Muscle layer of colon (tissue), 2 donors: ENCODE results near the gene PRCC.

Source experiments
- H3K27ac ChIP-seq: one replicate; pipeline ENCODE4 v1.7.0; 2013; ENCODE audit warnings: low read depth, mild to moderate bottlenecking, low read length, moderate library complexity
- H3K27me3 ChIP-seq, 2 donors: one replicate each; pipeline ENCODE4 v1.7.0; 2013; ENCODE audit warnings: low read length in 2 of 2, mild to moderate bottlenecking in 2 of 2; ENCODE audit not compliant: insufficient read depth in 2 of 2, control insufficient read depth in 1 of 2
- H3K36me3 ChIP-seq: one replicate; pipeline ENCODE4 v1.7.0; 2013; ENCODE audit warnings: mild to moderate bottlenecking, low read length; ENCODE audit not compliant: insufficient read depth
- H3K4me1 ChIP-seq: one replicate; pipeline ENCODE4 v1.7.0; 2013; ENCODE audit warnings: mild to moderate bottlenecking, low read length; ENCODE audit not compliant: insufficient read depth
- H3K4me3 ChIP-seq, 2 donors: one replicate each; pipeline ENCODE4 v1.7.0; 2013; ENCODE audit warnings: low read length in 2 of 2, low read depth in 1 of 2, mild to moderate bottlenecking in 1 of 2, moderate library complexity in 1 of 2
- H3K9ac ChIP-seq: one replicate; pipeline ENCODE4 v1.7.0; 2013; ENCODE audit warnings: low read length
- H3K9me3 ChIP-seq: one replicate; pipeline ENCODE4 v1.7.0; 2013; ENCODE audit warnings: mild to moderate bottlenecking, low read length
- donor health status: abdominal sarcoma.
- donor health status: Adenocarcinoma of cecum.

The PRCC gene

DNA sequence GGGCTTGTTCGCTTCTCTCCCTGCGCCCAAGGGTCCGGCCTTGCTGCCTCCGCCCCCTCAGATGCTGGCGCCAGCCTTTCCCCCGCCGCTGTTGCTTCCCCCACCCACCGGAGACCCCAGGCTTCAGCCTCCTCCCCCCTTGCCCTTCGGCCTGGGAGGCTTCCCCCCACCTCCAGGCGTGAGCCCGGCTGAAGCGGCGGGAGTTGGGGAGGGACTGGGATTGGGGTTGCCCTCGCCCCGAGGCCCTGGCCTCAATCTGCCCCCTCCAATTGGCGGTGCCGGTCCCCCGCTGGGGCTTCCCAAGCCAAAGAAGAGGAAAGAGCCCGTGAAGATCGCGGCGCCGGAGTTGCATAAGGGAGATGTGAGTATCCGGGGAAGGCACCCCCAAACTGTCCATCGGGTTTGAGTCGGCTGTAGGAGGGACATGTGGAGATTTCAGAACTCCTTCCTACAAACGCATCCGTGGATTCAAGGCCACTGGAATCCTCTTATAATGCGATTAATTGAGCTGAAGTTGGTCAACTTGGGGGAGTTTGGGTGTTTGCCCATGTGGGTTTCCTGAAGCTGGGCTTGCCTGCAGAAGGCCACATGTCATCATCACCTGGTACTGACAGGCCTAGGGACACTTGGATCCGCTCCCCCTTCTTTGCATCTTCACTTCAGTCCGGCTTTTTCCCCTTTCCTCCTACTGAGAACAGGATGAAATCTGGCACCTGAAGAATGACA lies 707 bp downstream of the PRCC start:
- Histone ChIP-seq H3K4me1 (peaks cover 46% of the 10 kb centered on the region), H3K9ac (peak overlapping the region; percentile 95), H3K36me3 (peaks cover 10% of the 10 kb centered on the region), H3K27me3 (no peaks in the 10 kb centered on the region), H3K27ac (peak overlapping the region; percentile 62), H3K4me3 (peak overlapping the region; percentile 75 to 96), H3K9me3 (no peaks in the 10 kb centered on the region)

DNA sequence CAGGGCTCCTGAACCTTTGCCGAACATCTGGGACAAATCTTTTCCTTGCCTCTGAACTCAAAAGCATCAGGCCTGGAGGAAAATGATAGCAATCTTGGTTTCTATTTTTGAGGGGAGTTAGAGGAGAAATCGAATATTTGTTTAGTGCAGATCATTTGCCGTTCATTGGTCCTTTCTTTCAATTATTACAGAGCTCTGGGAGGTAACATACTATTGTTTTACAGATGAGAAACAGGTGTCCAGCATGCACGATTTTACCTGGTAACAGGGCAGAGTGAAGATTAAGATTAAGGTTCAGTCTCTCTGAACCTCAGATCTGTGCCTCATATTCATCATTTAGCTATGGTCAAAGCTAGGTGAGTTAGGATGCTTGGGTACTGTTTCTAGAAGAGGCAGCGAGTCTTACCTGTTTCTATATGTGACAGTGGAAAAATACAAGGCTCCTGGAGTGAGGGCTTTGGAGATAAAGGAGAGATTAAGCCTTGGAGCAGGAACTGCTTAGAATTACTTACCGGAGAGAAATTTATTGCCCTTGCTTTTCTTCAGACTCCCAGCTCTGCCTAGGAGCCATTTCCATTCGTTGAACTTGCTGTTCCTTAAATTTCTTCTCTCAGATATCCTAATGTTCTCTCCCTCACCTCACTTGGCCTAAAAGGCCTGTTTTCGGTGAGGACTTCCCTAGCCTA lies 1.4 kb downstream of the PRCC start:
- H3K9me3 ChIP-seq, result no peaks in the 10 kb centered on the region
- peak overlapping the region; percentile 95 for H3K9ac ChIP-seq
- no peak overlapping the region for H3K27ac ChIP-seq
- peaks cover 50% of the 10 kb centered on the region for H3K4me1 ChIP-seq
- H3K36me3 ChIP-seq, result peaks cover 10% of the 10 kb centered on the region
- H3K27me3 ChIP-seq, result no peaks in the 10 kb centered on the region
- H3K4me3 ChIP-seq, result peak overlapping the region; percentile 75 to 96

DNA sequence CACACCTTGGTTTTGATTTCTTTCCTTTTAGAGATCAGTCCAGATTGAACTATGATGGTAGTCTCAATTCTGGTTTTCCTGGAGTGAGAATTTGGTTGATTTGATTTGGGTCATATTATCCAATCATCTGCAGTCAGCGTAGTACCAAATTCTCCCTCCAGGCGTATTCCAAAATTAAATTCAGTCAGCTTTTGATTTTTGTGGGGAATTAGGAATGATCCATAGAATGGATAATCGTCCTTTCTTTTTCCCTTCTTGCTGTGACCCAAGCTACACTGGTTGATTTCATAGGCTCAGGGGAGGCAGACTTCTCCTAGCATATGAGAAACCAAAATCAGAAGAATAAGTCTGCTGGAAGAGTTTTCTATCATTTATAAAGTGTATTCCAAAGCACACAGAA lies 4.9 kb downstream of the PRCC start:
- no peak overlapping the region for H3K27ac ChIP-seq
- H3K9ac ChIP-seq, result no peak overlapping the region
- no peaks in the 10 kb centered on the region for H3K9me3 ChIP-seq
- H3K27me3 ChIP-seq, result no peaks in the 10 kb centered on the region
- H3K4me3 ChIP-seq, result no peak overlapping the region
- peaks cover 41% of the 10 kb centered on the region for H3K4me1 ChIP-seq
- peaks cover 10% of the 10 kb centered on the region for H3K36me3 ChIP-seq

DNA sequence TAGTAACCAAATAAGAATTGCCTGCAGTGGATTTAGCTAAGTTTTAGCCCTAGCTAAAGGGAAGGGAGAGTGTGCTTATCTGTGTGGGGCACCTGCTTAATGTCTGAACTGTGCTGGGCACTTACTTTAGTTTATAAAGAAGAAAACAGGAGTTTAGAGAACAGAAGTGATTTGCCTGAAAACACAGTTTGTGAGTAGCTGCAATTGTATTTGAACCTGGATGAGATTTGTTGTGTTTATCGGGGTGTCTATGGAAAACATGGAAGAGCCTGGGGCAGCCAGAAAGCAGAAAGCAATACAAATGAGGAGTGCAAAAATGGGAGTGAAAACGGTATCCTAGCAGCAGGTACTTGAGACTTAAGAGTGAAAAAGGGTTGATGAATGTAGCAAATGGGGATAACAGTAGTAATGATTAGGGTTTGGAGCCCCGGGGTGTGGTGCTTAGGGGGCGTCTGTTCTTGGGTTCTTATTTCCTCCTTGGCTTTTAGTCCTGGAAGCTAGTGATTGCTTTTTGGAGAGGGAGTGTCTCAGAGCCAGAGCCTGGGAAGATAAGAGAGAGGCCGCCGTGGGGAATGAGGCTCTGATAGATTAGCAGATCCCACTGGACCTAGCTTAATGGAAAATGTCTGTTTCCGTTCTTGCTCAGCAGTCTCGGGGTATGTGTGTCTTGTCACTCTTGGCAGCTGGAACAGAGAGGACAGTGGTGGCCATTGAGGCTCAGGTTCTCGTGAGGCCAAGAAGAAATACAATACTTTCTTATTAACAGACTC lies 5.6 kb downstream of the PRCC start:
- no peaks in the 10 kb centered on the region for H3K27me3 ChIP-seq
- H3K4me3 ChIP-seq, result no peak overlapping the region
- H3K9ac ChIP-seq, result peak overlapping the region; percentile 5
- peaks cover 46% of the 10 kb centered on the region for H3K4me1 ChIP-seq
- H3K36me3 ChIP-seq, result peaks cover 10% of the 10 kb centered on the region
- no peaks in the 10 kb centered on the region for H3K9me3 ChIP-seq
- no peak overlapping the region for H3K27ac ChIP-seq

DNA sequence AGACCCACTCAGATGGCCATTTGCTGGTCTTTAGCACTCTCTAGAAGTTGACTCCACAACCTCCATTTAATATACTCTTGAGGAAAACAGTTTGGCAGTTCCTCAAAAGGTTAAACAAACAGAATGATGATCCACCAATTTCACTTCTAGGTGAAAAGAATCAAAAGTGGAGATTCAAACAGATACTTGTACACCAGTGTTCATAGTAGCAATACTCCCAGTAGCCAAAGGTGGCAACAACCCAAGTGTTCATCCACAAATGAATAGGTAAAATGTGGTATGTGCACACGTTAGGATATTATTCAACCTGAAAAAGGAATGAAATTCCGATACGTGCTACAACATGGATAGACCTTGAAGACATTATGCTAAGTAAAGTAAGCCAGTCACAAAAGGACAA lies 6.3 kb downstream of the PRCC start:
- Histone ChIP-seq H3K27ac (no peak overlapping the region), H3K4me1 (peaks cover 42% of the 10 kb centered on the region)

DNA sequence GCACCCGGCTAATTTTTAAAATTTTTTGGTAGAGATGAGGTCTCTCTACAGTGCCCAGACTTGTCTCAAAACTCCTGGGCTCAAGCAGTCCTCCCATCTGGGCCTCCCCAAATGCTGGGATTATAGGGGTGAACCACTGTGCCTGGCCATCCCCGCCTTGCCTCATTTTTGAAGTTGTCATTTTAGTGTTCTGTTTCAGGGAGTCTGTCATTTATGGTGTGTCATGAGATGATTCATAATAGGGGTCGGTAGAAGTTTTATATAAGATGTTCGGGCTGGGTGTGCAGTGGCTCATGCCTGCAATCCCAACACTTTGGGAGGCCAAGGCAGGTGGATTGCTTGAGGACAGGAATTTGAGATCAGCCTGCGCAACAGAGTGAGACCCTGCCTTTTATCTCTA lies 8.5 kb downstream of the PRCC start:
- Histone ChIP-seq H3K4me1 (peaks cover 25% of the 10 kb centered on the region), H3K4me3 (no peak overlapping the region), H3K36me3 (peaks cover 7% of the 10 kb centered on the region), H3K9me3 (no peaks in the 10 kb centered on the region), H3K27me3 (no peaks in the 10 kb centered on the region), H3K27ac (no peak overlapping the region), H3K9ac (no peak overlapping the region)

More for the DNA sequence above, 6.3 kb downstream of the PRCC start:
- Histone ChIP-seq H3K9me3 (no peaks in the 10 kb centered on the region), H3K4me3 (no peak overlapping the region), H3K9ac (no peak overlapping the region), H3K27me3 (no peaks in the 10 kb centered on the region), H3K36me3 (peaks cover 10% of the 10 kb centered on the region)

DNA sequence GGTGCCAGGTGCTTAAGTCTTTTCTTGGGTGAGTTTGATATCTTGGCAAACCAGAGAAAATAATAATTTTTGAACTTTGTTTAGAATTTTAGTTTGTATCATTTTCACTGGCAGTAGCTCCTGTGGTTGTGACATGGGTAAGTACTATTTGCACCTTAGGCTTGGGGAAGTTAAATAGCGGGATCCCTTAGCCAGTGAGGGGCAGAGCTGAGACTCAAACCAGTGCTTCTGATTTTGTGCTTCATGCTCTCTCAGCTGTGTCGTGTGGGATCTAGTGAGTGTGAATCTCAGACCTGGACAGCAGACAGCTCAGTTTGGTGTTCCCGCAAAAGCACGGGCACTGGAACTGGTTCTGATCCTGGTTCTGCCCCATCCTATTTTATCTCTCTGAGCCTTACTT lies 9.6 kb downstream of the PRCC start:
- no peaks in the 10 kb centered on the region for H3K36me3 ChIP-seq
- H3K27me3 ChIP-seq, result no peaks in the 10 kb centered on the region
- H3K27ac ChIP-seq, result no peak overlapping the region
- H3K9ac ChIP-seq, result no peak overlapping the region
- H3K4me3 ChIP-seq, result no peak overlapping the region
- peaks cover 19% of the 10 kb centered on the region for H3K4me1 ChIP-seq
- H3K9me3 ChIP-seq, result no peaks in the 10 kb centered on the region

DNA sequence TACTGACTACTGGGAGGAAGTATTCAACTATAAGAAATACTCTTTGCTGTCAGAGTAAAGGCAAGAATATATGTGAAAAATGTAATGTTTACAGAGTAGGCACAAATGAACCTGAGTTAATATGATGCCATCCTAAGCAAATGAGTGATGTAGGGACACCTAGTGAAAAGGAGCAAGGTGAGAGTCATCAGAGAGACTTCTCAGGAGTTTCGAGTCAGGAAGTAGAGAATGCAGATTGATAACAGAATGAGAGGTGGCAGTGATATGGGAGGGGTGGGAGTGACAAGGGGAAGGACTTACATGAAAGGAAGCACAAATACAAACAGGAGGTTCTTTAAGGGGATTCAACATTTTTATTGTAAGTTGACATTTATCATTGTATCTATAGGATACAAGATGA lies 10.2 kb downstream of the PRCC start:
- H3K36me3 ChIP-seq, result peaks cover 5% of the 10 kb centered on the region
- no peak overlapping the region for H3K9ac ChIP-seq
- H3K9me3 ChIP-seq, result no peaks in the 10 kb centered on the region
- no peaks in the 10 kb centered on the region for H3K27me3 ChIP-seq
- H3K27ac ChIP-seq, result no peak overlapping the region
- no peak overlapping the region for H3K4me3 ChIP-seq
- peaks cover 15% of the 10 kb centered on the region for H3K4me1 ChIP-seq

DNA sequence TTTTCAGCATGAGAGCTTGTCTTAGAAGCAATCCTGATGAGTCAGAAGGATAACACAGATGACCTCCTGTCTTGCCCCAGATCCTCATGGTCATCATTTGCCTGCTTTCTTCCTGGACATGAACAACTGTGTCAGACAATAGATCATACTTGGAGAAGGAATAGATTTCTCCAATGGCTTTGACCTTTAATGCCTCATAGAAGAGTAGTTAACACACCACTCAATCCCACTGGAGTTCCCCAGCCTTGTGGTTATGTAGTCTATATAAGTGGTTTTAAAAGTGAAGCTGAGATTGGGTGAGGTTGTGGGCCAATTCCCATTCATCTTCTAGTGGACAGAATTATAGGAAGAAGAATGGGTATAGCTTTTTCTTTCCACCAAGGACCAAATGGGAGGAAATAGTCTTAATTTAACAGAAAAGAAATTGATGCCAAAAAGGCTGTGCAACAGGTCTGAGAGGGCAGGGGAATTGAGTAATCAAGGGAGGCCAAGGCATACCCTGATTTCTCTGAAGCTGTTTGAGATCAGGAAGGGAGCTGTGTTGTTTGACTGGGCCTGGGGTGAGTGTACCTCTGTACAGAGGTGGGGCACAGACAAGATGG lies 14.4 kb downstream of the PRCC start:
- peaks cover 30% of the 10 kb centered on the region for H3K36me3 ChIP-seq

DNA sequence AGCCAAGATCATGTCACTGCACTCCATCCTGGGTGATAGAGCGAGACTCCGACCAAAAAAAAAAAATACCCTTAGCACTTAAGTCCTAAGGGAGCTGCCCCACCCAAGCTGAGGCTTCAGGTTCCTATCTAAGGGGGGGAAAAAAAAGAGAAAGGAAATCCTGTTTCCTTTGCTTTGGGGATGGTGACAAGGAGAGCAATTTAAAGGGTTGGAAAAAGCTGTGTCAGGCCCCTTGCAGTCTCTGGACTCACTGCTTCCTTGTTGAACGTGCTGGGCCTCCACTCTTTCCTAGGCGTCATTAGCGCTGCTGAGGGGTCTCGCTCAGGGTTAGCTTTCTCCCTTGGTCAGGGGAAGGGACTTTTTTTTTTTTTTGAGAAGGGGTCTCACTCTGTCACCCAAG lies 18.1 kb downstream of the PRCC start:
- Histone ChIP-seq H3K27me3 (no peaks in the 10 kb centered on the region), H3K36me3 (peaks cover 41% of the 10 kb centered on the region), H3K9me3 (no peaks in the 10 kb centered on the region), H3K4me3 (no peak overlapping the region), H3K4me1 (no peaks in the 10 kb centered on the region), H3K27ac (no peak overlapping the region), H3K9ac (no peak overlapping the region)

More for the DNA sequence above, 14.4 kb downstream of the PRCC start:
- Histone ChIP-seq H3K4me3 (no peak overlapping the region), H3K9ac (no peak overlapping the region), H3K9me3 (no peaks in the 10 kb centered on the region), H3K27ac (no peak overlapping the region), H3K27me3 (no peaks in the 10 kb centered on the region), H3K4me1 (peaks cover 5% of the 10 kb centered on the region)

DNA sequence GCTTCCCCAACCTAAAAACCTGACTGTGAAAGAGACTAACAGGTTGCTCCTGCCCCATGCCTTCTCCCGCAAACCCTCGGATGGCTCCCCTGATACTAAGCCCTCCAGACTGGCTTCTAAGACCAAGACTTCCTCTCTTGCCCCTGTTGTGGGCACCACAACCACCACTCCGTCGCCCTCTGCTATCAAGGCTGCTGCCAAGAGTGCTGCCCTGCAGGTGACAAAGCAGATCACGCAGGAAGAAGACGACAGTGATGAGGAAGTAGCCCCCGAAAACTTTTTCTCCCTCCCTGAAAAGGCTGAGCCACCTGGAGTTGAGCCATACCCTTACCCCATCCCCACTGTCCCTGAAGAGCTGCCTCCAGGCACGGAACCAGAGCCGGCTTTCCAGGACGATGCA lies 19.3 kb downstream of the PRCC start:
- Histone ChIP-seq H3K4me3 (no peak overlapping the region), H3K36me3 (peaks cover 50% of the 10 kb centered on the region), H3K9me3 (no peaks in the 10 kb centered on the region), H3K27ac (no peak overlapping the region), H3K4me1 (no peaks in the 10 kb centered on the region), H3K27me3 (no peaks in the 10 kb centered on the region), H3K9ac (no peak overlapping the region)
